Astrocyte of the spinal cord (primary cell): ENCODE data around the gene ZNF724.
"Not testable (repeated sequence)": the region's sequence is repeated elsewhere in the genome, so short reads cannot be mapped to it uniquely, and the experiment has no call there.

Source experiments
- DNase-seq: peaks from one replicate; pipeline ENCODE4 v3.0.0; 2011; ENCODE audit warnings: low read depth, low spot score
- H3K4me3 ChIP-seq: 2 replicates; pipeline ENCODE4 v1.5.1; 2011; ENCODE audit warnings: low read depth, mild to moderate bottlenecking, low read length, moderate library complexity
- CTCF ChIP-seq: IDR thresholded peaks from 2 replicates; pipeline ENCODE4 v1.5.1; 2012; ENCODE audit warnings: low read depth, mild to moderate bottlenecking, low read length, inconsistent platforms
- in situ Hi-C: cut with HindIII; loops from 2 replicates; pipeline ENCODE4 v1.10.0; 2017; ENCODE audit warnings: low sequenced_read_pairs

Gene ZNF724

GRCh38 chr19:23283925-23284324, 33.7 kb upstream of the ZNF724 start:
- peak; percentile 45 for TF ChIP-seq CTCF
- no peak overlapping the region for H3K4me3 ChIP-seq
- in situ Hi-C loops = no loop called here
- no peak for DNase-seq

GRCh38 chr19:23281663-23282276, 31.6 kb upstream of the ZNF724 start:
- DNase-seq = no peak
- in situ Hi-C loops = no loop called here
- no peak for TF ChIP-seq CTCF
- H3K4me3 ChIP-seq = no peak overlapping the region

- DNase-seq, in situ Hi-C loops, H3K4me3 ChIP-seq: not testable (repeated sequence)
These were observed 27.9 kb upstream of the ZNF724 start for GRCh38 chr19:23278118-23278517.

GRCh38 chr19:23273590-23274412, 23.6 kb upstream of the ZNF724 start:
- no peak for TF ChIP-seq CTCF
- peak overlapping the region; percentile 92 for H3K4me3 ChIP-seq
- peak; percentile 90 for DNase-seq
- in situ Hi-C loops = no loop called here

- peak; percentile 22 for DNase-seq
- TF ChIP-seq CTCF = no peak
- peak overlapping the region; percentile 92 for H3K4me3 ChIP-seq
- in situ Hi-C loops = no loop called here
These were observed 22.9 kb upstream of the ZNF724 start for GRCh38 chr19:23273022-23273589.

- H3K4me3 ChIP-seq = no peak overlapping the region
- DNase-seq = no peak
- TF ChIP-seq CTCF = no peak
- in situ Hi-C loops = no loop called here
These were observed 13.8 kb upstream of the ZNF724 start for GRCh38 chr19:23263870-23264590.

- in situ Hi-C loops = no loop called here
- no peak for DNase-seq
- TF ChIP-seq CTCF = no peak
- H3K4me3 ChIP-seq = no peak overlapping the region
These were observed 13.2 kb upstream of the ZNF724 start for GRCh38 chr19:23263396-23263795.
